ENCODE results near the gene MPP2.
A peak's percentile ranks its signal among the peaks of the same experiment; 100 is the strongest.

MPP2 gene, protein sequence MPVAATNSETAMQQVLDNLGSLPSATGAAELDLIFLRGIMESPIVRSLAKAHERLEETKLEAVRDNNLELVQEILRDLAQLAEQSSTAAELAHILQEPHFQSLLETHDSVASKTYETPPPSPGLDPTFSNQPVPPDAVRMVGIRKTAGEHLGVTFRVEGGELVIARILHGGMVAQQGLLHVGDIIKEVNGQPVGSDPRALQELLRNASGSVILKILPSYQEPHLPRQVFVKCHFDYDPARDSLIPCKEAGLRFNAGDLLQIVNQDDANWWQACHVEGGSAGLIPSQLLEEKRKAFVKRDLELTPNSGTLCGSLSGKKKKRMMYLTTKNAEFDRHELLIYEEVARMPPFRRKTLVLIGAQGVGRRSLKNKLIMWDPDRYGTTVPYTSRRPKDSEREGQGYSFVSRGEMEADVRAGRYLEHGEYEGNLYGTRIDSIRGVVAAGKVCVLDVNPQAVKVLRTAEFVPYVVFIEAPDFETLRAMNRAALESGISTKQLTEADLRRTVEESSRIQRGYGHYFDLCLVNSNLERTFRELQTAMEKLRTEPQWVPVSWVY

DNA sequence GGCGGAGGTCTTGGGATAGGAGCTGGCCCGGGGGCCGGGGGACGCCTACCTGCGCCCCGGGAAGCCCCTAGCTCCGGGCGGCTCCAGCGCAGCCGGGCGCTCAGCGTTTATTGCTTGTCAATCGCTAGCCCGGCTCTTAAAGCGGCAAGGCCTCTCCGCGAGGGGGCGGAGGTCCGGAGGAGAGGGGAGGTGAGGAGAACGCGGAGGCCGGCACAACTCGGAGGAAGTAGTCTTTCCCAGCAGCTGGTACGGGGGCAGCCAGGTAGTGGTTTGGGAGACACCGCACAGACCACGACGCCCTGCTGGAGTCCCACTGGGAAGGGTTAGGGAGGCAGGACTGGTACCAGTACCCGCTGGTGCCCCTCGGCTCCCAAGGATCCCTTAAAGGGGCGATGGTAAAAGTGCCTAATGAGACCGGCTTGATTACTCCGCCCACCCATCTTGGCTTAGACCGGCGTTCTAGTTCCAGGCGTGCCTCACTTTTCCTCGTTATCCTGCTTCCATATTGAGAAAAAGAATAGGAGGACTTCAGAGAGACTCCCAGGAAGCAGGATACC lies at the start of gene MPP2:
MPP2 (minus strand) TSS at position 112 of the 557 bp plus-strand sequence. CDS start 3,076 bp downstream, outside the sequence.
- TF ChIP-seq POLR2A (IDR thresholded peaks at IDR 0.05; ENCODE audit: low read length) (no peak), GATA1 (IDR thresholded peaks at IDR 0.05; ENCODE audit: low read depth, low read length) (no peak)
- DNase-seq, result peak; percentile 28 to 43

DNA sequence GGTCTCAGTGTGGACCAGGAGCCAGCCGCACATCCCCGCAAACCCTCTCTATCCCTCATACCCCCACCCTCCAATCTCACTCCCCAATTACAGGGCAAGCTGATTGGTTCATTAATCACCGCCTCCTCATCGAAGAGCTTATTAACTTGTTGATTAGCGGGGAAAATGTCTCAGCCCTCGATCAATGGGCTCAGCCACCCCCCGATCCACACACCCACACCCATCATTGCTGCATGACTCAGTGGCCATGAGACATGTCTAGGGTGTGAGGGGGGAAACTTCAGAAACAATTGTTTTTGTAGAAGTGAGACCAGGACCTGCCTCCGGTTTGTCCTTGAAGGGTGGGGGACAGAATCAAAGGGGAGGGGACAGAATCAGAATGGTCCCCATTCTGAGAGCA lies 48.9 kb upstream of the MPP2 start:
- TF ChIP-seq POLR2A (IDR thresholded peaks at IDR 0.05; ENCODE audit: low read length) (no peak), GATA1 (IDR thresholded peaks at IDR 0.05; ENCODE audit: low read depth, low read length) (no peak)

GRCh38 chr17:43953746-43954145 lies 46.4 kb upstream of the MPP2 start, which contains the start of gene PYY:
Gene PYY (minus strand): TSS chr17:43953940. CDS start chr17:43953483, 457 bp downstream.
- no peak for DNase-seq
- TF ChIP-seq POLR2A (IDR thresholded peaks at IDR 0.05; ENCODE audit: low read length), result no peak
- no peak for TF ChIP-seq GATA1 (IDR thresholded peaks at IDR 0.05; ENCODE audit: low read depth, low read length)

More for the DNA sequence above, 48.9 kb upstream of the MPP2 start:
- no peak for DNase-seq

DNA sequence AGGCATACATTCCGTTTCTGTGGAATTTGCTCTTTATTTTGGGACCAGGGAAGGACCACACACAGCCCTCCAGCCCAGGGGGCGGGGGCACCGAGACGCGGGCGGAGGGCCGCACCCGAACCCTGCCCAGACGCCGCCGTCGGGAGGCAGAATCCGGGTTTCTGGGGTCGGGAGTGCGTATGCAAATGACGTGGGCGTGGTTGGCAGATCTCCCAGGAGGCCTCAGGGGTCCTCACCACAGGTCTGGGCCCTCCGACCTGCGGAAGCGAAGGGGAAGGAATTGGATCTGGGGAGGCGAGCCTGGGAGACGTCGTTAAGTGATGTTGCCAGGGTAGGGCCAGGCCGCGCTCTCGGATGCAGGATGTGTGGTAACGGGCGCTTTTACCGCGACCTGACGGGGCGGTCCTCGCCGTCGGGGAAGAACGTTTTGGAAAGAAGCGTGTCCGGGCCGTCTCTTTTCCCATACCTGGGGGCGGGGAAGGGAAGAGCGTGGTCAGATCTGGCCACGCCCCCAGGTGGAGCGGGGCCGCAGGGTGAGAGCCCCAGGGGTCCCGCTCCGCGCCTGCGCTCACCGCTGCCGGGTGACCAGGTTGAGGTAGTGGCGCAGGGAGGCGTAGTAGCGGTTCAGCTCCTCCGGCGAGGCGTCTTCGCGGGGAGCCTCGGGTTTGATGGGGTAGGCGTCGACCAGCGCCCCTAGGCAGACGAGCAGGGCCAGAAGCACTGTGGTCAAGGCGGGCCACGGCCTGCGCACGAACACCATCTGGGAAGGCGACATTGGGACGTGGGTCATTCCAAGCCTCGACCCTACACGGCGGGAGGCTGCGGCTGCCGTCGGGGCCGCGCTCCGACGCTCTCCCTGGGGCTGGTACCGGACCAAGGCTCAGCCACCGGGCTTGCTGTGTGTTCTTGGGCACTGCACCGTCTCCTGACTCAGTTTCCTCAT lies 45.7 kb upstream of the MPP2 start:
- TF ChIP-seq POLR2A (IDR thresholded peaks at IDR 0.05; ENCODE audit: low read length), result no peak
- TF ChIP-seq GATA1 (IDR thresholded peaks at IDR 0.05; ENCODE audit: low read depth, low read length), result no peak
- DNase-seq, result no peak

DNA sequence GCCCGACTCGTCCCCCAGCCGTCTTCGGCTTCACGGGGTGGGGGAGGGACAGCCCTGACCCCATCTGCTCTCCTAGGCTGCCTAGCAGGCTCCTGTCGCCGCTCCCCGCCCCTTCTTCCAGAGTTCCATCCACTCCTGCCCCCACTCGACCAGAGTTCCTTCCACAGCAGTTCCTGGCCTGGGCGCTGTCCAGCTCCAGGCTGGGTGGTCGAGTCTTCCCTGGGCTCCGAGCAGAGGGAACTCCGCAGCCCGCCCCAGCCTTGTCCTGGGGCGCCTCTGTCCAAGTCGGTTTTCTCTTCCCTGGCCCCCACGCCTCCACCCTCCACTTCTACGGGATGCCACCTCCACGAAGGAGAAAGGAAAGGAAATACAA lies 45.0 kb upstream of the MPP2 start:
- TF ChIP-seq POLR2A (IDR thresholded peaks at IDR 0.05; ENCODE audit: low read length) (no peak), GATA1 (IDR thresholded peaks at IDR 0.05; ENCODE audit: low read depth, low read length) (no peak)
- DNase-seq, result no peak

- no peak for DNase-seq
- TF ChIP-seq POLR2A (IDR thresholded peaks at IDR 0.05; ENCODE audit: low read length) (no peak), GATA1 (IDR thresholded peaks at IDR 0.05; ENCODE audit: low read depth, low read length) (no peak)
These were observed 44.4 kb upstream of the MPP2 start for GRCh38 chr17:43951750-43952149.

DNA sequence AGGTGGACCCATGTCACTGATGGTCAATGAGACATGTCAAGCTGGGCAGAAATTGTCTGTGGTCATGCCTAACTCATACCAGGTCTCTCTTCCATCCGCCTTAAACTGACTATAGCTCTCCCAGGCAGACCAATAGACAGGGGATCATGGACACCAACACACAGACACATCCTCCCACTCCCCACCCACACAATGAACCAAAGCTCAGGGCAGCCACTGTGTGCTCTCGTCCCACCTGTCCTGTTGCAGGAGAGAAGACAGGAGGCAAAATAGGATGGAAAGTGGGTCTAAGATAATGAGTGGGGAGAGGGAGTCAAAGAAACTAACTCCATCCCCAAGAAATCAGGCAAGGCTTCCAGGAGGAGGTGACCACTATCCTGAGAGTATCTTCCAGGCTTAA lies 43.2 kb upstream of the MPP2 start:
- DNase-seq, result no peak
- TF ChIP-seq POLR2A (IDR thresholded peaks at IDR 0.05; ENCODE audit: low read length) (no peak), GATA1 (IDR thresholded peaks at IDR 0.05; ENCODE audit: low read depth, low read length) (no peak)

DNA sequence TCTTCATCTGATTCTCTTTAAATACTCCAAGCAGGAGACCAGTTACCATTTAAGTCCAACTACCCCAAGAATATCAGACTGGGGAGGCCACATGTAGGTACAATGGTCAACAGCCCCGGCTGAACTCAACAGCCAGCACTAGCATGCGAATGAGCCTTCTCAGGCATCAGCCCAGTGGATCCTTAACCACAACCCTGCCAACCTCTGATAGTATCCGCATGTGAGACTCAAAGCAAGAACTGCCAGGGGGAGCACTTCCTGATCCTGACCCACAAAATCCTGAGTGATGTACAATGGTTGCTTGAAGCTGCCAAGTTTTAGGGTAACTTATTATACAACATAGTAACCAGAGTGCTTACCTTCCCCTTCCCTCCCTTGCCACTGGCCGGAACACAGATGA lies 42.4 kb upstream of the MPP2 start:
- no peak for TF ChIP-seq POLR2A (IDR thresholded peaks at IDR 0.05; ENCODE audit: low read length)
- no peak for DNase-seq

DNA sequence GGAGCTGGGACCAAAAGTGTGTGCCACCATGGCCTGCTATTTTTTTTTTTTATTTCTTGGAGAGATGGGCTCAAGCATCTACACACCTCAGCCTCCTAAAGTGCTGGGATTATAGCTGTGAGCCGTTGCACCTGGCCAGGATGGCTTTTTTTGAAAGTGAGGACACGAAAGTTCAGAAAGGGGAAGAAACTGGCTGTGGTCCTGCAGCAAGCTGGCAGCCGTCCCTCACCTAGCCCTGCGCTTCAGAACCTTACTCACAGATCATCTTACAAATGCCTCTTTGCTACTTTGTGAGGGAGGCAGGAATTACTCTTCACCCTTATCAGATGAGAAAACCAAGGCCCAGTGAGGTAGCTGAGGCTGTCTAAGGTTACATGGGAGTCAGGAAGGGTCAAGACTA lies 39.4 kb upstream of the MPP2 start:
- DNase-seq, result no peak
- no peak for TF ChIP-seq POLR2A (IDR thresholded peaks at IDR 0.05; ENCODE audit: low read length)
- TF ChIP-seq GATA1 (IDR thresholded peaks at IDR 0.05; ENCODE audit: low read depth, low read length), result no peak

GRCh38 chr17:43945074-43945829 lies 37.9 kb upstream of the MPP2 start:
- no peak for TF ChIP-seq POLR2A (IDR thresholded peaks at IDR 0.05; ENCODE audit: low read length)
- no peak for TF ChIP-seq GATA1 (IDR thresholded peaks at IDR 0.05; ENCODE audit: low read depth, low read length)
- DNase-seq, result no peak

DNA sequence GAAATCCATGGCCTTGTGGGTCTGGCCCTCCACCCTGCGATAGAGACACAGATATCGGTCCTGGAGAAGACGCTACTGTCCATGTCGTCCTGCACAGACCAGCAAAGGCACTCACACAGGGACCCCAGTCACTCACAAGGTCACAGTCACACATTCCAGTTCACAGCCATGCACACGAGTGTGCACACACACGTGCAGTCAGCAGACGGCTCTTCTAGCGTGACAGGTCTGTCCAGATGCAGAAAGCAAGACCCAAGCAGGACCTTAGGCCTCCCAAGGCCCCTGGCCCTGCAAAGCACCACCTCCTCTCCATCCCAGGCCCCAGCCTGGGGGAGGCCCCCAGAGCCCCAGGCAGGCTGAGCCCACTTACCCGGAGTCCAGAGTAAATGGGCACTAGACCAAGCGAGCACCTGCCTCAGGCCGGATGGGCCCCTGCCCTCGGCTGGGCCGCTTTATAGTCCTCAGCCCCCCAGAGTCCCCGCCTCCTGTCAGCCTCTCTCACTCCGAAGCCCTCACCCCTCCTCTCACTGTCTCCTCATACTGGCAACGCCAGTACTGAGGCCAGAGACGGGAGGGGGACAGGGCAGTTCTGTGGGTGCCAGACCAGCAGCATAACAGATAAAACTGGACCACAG lies 34.8 kb upstream of the MPP2 start, which contains the start of gene PPY:
PPY (minus strand) TSS at position 426 of the 635 bp plus-strand sequence. CDS start 822 bp downstream, outside the sequence.
- DNase-seq, result no peak
- TF ChIP-seq POLR2A (IDR thresholded peaks at IDR 0.05; ENCODE audit: low read length) (no peak), GATA1 (IDR thresholded peaks at IDR 0.05; ENCODE audit: low read depth, low read length) (no peak)

DNA sequence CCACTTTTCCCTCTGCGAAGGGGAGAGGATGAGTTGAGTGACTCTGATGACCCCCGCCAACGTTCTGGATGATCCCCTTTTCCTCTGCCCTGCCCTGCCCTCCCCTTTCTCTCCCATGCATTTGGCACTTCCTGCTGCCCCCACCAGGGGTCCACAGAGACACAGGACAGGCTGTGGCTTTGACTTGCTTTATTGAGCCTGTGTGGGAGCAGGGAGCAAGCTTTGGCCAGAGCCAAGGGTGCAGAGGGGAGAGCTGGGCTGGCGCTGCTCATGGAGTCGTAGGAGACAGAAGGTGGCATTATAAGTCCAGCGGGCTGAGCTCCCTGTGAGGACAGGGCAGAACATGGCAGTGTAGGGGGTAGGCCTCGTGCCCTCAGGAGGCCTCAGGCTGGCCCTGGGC lies 33.3 kb upstream of the MPP2 start:
- TF ChIP-seq POLR2A (IDR thresholded peaks at IDR 0.05; ENCODE audit: low read length), result no peak
- no peak for TF ChIP-seq GATA1 (IDR thresholded peaks at IDR 0.05; ENCODE audit: low read depth, low read length)
- DNase-seq, result peak; percentile 27 to 42
